SK-N-DZ (cell line): ENCODE results near the gene PTGDR2. TPM values are rescaled to one million over a fixed set of nuclear protein-coding genes. Genes with fewer than 3 reads are reported as not detected.

Experiments used
- DNase-seq: peaks from one replicate; pipeline ENCODE4 v3.0.0-alpha.2; 2015; ENCODE audit warnings: low spot score
- polyA plus RNA-seq, 2 experiments: library from polyadenylated mRNA; depleted of rRNA; stranded (reverse); fragments of >200 nt; gene quantifications; 2 replicates each; pipeline ENCODE4 v1.2.3, GENCODE V29; 2014

Gene PTGDR2
- polyA plus RNA-seq (2014; cell fraction: cytosol; rRNA removed), result not detected in 2 replicates
- 0.29 TPM in 1 of 2 replicates, not detected in the other for polyA plus RNA-seq (2014; cell fraction: nucleus; rRNA removed)

GRCh38 chr11:60855726-60856633 lies at the start of gene PTGDR2:
PTGDR2 (minus strand) TSS chr11:60855950; CDS start chr11:60853722, 2,228 bp downstream.
- no peak for DNase-seq

DNA sequence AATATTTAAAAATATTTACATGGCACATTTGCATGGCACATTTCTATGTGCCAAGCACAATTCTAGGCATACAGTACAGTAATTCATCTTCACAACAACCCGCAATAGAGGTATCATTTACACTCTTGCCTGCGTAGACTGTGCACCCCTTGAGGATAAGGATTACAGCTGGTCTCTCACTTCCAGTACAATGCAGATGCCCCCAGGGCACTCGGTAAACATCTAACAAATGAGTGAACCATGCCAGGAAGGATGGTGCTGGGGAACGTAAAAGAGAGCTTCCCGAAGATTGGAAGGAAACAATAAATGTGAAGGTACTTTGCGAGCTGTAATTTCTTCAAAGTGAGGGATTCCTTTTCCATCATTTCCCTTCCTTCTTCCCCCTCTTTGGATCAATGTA lies 49.3 kb upstream of the PTGDR2 start:
- no peak for DNase-seq

DNA sequence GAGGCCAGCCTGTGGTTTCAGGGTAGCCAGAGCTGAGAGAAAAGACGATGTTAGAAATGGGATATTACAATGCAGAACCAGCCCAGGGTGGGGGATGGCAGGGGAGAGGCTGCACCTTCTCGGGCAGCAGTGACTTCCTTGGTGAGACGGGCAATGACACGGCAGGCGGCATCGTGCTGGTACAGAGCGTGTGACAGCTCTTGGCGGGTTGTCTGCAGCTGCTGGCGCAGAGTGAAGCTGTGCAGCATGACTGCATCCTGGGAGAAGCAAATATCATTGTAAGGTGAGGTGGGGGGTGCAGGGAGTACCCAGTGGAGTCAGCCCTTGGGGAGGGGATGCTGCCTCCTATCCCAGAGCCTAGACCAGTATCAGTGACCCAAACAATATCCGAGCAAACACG lies 46.9 kb upstream of the PTGDR2 start:
- DNase-seq, result no peak

GRCh38 chr11:60900673-60901404 lies 45.1 kb upstream of the PTGDR2 start:
- DNase-seq, result no peak

DNA sequence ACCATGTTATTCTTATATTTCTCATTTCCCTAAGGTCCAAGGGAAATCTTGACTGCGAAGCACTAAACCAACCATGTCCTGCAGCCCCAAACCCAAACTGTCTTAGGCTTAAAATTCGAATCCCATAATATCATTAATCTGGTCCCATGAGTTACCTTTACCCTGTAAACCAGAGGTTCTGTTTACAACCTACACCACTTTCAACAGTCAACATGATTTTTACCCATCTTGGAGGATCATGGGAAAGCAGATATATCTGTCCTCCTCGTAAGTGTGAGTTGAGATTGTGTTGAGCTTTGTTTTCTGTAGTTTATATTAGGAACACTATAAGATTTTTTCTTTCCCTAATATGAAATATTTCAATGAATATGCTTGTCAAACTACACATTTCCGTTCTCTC lies 44.2 kb upstream of the PTGDR2 start:
- DNase-seq, result no peak

GRCh38 chr11:60899046-60899936 lies 43.5 kb upstream of the PTGDR2 start:
- peak; percentile 62 for DNase-seq

- DNase-seq, result no peak
These were observed 41.7 kb upstream of the PTGDR2 start for GRCh38 chr11:60897496-60897895.

- no peak for DNase-seq
These were observed 39.9 kb upstream of the PTGDR2 start for GRCh38 chr11:60895687-60896086.

DNA sequence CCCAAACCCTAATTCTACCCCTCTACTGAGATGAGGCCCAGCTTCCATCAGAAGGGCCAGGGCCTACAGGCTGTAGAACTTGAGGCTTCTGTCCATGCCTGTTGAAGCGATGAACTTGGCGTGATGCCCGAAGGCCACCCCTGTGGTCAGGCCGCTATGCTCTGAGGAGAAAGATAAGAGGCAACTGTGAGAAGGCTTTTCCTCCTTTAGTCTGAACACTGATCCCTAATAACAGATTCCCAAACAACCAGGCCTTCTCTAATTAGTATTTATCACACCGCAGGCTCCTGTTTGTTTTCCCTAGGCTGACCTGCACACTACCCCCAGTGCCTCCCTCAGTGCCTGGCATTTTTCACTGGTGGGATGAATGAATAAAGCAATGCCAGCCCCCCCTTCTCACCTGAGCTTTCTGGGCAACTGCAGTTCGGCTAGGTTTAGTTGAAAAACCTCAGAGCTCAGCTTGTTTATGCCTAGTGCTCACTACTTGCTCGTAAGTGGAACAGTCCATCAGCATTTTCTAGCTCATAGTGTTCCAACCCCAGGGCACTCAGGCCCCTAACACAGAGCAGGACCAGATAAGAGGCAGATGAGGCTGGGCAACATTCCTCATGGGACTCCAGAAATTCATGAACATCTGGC lies 35.5 kb upstream of the PTGDR2 start:
- no peak for DNase-seq

DNA sequence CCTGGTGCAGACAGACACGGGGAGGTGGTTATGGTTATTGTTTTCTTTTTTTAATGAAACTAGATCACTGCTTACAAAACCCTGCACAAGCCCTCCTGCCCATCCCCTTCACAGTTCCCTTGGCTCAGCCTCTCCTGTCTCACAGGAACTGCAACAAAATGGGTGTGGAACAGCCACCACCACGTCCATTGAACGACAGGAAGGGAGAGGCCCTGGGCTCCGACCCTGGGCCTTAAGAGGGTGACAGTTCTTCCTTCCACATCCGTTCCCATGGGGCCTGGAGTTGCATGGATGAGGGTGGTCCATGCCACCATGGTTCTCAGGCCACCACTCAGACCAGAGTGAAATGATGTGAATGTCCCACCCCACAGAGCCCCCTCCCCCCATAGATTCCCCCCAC lies 34.9 kb upstream of the PTGDR2 start:
- no peak for DNase-seq

DNA sequence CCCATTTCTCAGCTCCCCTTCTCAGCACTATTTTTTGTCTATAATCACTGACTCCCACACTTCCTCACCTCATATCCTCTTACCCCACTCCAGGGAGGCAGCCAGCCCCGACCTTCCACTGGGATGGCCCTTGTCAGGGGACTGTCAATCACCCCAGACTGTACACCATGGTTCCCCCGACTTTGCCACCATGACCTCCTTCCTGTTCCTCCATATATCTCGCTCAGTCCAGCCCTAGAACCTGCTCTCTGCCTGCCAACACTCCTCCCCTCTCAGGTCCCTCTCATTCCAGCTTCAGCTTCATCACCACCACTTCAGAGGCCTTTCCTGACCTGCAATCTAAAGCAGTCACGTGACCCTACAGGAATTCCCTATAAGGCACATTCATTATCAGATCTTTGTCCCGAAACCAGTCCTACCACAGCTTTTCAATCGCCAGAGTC lies 34.1 kb upstream of the PTGDR2 start:
- no peak for DNase-seq

GRCh38 chr11:60887556-60887955 lies 31.8 kb upstream of the PTGDR2 start:
- peak; percentile 40 for DNase-seq

GRCh38 chr11:60880643-60881282 lies 25.0 kb upstream of the PTGDR2 start:
- DNase-seq, result no peak

GRCh38 chr11:60879971-60880588 lies 24.3 kb upstream of the PTGDR2 start:
- no peak for DNase-seq

- no peak for DNase-seq
These were observed 23.4 kb upstream of the PTGDR2 start for GRCh38 chr11:60879104-60879503.

- no peak for DNase-seq
These were observed 22.7 kb upstream of the PTGDR2 start for GRCh38 chr11:60878245-60879101.

GRCh38 chr11:60876168-60876485 lies 20.4 kb upstream of the PTGDR2 start:
- DNase-seq, result no peak

GRCh38 chr11:60875366-60876167 lies 19.8 kb upstream of the PTGDR2 start:
- DNase-seq, result no peak
